Hepatocyte (in vitro differentiated cells): ENCODE data around the gene AK5. TPM values are rescaled to one million over a fixed set of nuclear protein-coding genes. Genes with fewer than 3 reads are reported as not detected.

Experiments used
- DNase-seq: peaks from one replicate; pipeline ENCODE4 v3.0.0-alpha.2; 2016; ENCODE audit warnings: low spot score
- H2AFZ ChIP-seq: fragments of 200-600 bp; sonication (generic); 2 replicates; pipeline ENCODE4 v1.6.0; 2016; ENCODE audit warnings: antibody characterized with exemption, mild to moderate bottlenecking
- H3K27ac ChIP-seq: fragments of 200-600 bp; sonication (generic); 2 replicates; pipeline ENCODE4 v1.5.1; 2016; ENCODE audit warnings: mild to moderate bottlenecking
- H3K27me3 ChIP-seq: fragments of 200-600 bp; sonication (generic); 2 replicates; pipeline ENCODE4 v1.6.1; 2016
- H3K36me3 ChIP-seq: fragments of 200-600 bp; sonication (generic); replicated peaks from 2 replicates; pipeline ENCODE4 v1.5.1; 2016; ENCODE audit warnings: low read depth; ENCODE audit not compliant: insufficient read depth
- H3K4me1 ChIP-seq: fragments of 200-600 bp; sonication (generic); 2 replicates; pipeline ENCODE4 v1.5.1; 2016; ENCODE audit warnings: mild to moderate bottlenecking, moderate library complexity; ENCODE audit not compliant: insufficient read depth
- H3K4me2 ChIP-seq: fragments of 200-600 bp; sonication (generic); 2 replicates; pipeline ENCODE4 v1.6.0; 2016
- H3K4me3 ChIP-seq: fragments of 200-600 bp; sonication (generic); 2 replicates; pipeline ENCODE4 v1.5.1; 2016; ENCODE audit warnings: mild to moderate bottlenecking
- H3K79me2 ChIP-seq: fragments of 200-600 bp; sonication (generic); 2 replicates; pipeline ENCODE4 v1.6.0; 2017; ENCODE audit warnings: mild to moderate bottlenecking
- H3K9me2 ChIP-seq: fragments of 200-600 bp; sonication (generic); replicated peaks from 2 replicates; pipeline ENCODE4 v1.6.0; 2017; ENCODE audit warnings: mild to moderate bottlenecking; ENCODE audit not compliant: insufficient read depth
- H3K9me3 ChIP-seq: fragments of 200-600 bp; sonication (generic); 2 replicates; pipeline ENCODE4 v1.5.1; 2016; ENCODE audit warnings: low read depth, mild to moderate bottlenecking
- H4K20me1 ChIP-seq: fragments of 200-600 bp; sonication (generic); 2 replicates; pipeline ENCODE4 v1.6.0; 2016; ENCODE audit warnings: mild to moderate bottlenecking; ENCODE audit not compliant: insufficient read depth, poor library complexity, severe bottlenecking
- EZH2 ChIP-seq: fragments of 200-600 bp; sonication (generic); IDR thresholded peaks from 2 replicates; pipeline ENCODE4 v1.6.1; 2016; ENCODE audit warnings: antibody characterized with exemption, mild to moderate bottlenecking, borderline replicate concordance
- EZH2phosphoT487 ChIP-seq: fragments of 200-600 bp; sonication (generic); IDR thresholded peaks from one replicate; pipeline ENCODE4 v1.6.1; 2018; ENCODE audit warnings: antibody characterized with exemption, mild to moderate bottlenecking, low read depth, moderate library complexity; ENCODE audit not compliant: unreplicated experiment, severe bottlenecking
- WGBS: methylation state at CpG from one replicate; pipeline ENCODE4 v1.1.6; 2016; ENCODE audit warnings: low lambda C conversion rate; ENCODE audit errors: missing lambda C conversion rate; 5-methylcytosine and 5-hydroxymethylcytosine counted together
- polyA plus RNA-seq: library from polyadenylated mRNA; unstranded; fragments of >200 nt; fragmentation: Nextera tagmentation; extraction: Ambion mirVana; gene quantifications from 2 replicates; pipeline ENCODE4 v1.2.1, GENCODE V29; 2016
- total RNA-seq: library from RNA; depleted of rRNA; stranded (reverse); fragments of >200 nt; gene quantifications from 2 replicates; pipeline ENCODE4 v1.2.3, GENCODE V29; 2014
- TF ChIP-seq, protein P1 (sequence below): fragments of 200-600 bp; sonication (generic); IDR thresholded peaks from 2 replicates; pipeline ENCODE4 v1.5.1; 2016; ENCODE audit warnings: antibody characterized with exemption, mild to moderate bottlenecking; ENCODE audit not compliant: poor library complexity

AK5 gene
- total and polyA plus RNA-seq, 2 experiments from 2014 or later: 0.05 TPM; not detected in 1

DNA sequence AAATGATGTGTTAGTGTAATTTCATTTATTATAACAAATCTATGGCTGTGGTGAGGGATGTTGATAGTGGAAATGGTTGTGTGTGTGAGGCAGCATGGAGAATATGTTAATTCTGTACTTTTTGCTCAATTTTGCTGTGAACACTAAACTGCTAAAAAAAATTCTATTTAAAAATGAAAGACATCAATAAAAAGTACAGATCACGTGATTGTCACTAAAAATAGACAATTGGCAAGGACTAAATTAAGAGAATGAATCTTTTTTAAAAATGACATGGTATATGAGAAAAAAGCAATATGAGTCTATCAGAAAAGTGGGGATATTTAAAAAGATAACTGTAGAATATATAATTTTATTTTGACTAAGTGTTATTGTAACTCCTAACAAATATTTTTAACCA lies 46.9 kb upstream of the AK5 start:
- H3K27me3 ChIP-seq: no peaks in the 10 kb centered on the region
- H3K9me2 ChIP-seq: no peaks in the 10 kb centered on the region
- TF ChIP-seq, protein P1, sequence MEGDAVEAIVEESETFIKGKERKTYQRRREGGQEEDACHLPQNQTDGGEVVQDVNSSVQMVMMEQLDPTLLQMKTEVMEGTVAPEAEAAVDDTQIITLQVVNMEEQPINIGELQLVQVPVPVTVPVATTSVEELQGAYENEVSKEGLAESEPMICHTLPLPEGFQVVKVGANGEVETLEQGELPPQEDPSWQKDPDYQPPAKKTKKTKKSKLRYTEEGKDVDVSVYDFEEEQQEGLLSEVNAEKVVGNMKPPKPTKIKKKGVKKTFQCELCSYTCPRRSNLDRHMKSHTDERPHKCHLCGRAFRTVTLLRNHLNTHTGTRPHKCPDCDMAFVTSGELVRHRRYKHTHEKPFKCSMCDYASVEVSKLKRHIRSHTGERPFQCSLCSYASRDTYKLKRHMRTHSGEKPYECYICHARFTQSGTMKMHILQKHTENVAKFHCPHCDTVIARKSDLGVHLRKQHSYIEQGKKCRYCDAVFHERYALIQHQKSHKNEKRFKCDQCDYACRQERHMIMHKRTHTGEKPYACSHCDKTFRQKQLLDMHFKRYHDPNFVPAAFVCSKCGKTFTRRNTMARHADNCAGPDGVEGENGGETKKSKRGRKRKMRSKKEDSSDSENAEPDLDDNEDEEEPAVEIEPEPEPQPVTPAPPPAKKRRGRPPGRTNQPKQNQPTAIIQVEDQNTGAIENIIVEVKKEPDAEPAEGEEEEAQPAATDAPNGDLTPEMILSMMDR: no peak
- TF ChIP-seq EZH2 (no peak), EZH2phosphoT487 (no peak)
- no peaks in the 10 kb centered on the region for H4K20me1 ChIP-seq
- peaks cover 4% of the 10 kb centered on the region for H3K9me3 ChIP-seq
- 74% methylated on average over 1 of the region's 1 CpG for whole genome bisulfite sequencing
- H3K27ac ChIP-seq: no peak overlapping the region
- no peak overlapping the region for H3K4me2 ChIP-seq
- H3K4me1 ChIP-seq: no peaks in the 10 kb centered on the region
- no peaks in the 10 kb centered on the region for H3K79me2 ChIP-seq
- H3K4me3 ChIP-seq: no peak overlapping the region
- no peaks in the 10 kb centered on the region for H3K36me3 ChIP-seq
- no peak for DNase-seq
- no peak overlapping the region for H2AFZ ChIP-seq

DNA sequence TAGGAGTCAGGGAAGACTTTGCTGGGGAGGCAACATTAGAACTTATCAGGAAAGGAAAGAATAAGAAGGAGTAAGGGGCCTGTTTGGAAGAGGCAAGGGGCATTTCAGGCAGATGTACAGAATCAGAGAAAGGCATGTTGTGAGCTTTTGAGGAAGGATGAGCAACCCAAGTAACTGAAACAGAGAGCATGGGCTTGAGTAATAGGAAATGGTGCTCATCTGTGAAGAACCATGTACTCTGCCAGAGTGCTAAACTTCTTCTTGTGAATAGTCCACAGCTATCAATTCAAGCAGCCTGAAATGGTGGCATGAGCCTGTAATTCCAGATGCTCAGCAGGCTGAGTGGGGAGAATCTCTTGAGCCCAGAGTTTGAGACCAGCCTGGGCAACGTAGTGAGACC lies 43.4 kb upstream of the AK5 start:
- H3K4me2 ChIP-seq: no peak overlapping the region
- no peak for DNase-seq
- 95% methylated on average over 1 of the region's 1 CpG for WGBS
- H3K36me3 ChIP-seq: no peaks in the 10 kb centered on the region
- no peak for TF ChIP-seq EZH2
- TF ChIP-seq, protein P1: no peak
- no peak for TF ChIP-seq EZH2phosphoT487
- no peaks in the 10 kb centered on the region for H3K9me3 ChIP-seq
- H3K4me3 ChIP-seq: no peak overlapping the region
- no peaks in the 10 kb centered on the region for H3K4me1 ChIP-seq
- H3K9me2 ChIP-seq: no peaks in the 10 kb centered on the region
- no peaks in the 10 kb centered on the region for H3K79me2 ChIP-seq
- H3K27ac ChIP-seq: no peak overlapping the region
- H2AFZ ChIP-seq: no peak overlapping the region
- H4K20me1 ChIP-seq: no peaks in the 10 kb centered on the region
- H3K27me3 ChIP-seq: no peaks in the 10 kb centered on the region

DNA sequence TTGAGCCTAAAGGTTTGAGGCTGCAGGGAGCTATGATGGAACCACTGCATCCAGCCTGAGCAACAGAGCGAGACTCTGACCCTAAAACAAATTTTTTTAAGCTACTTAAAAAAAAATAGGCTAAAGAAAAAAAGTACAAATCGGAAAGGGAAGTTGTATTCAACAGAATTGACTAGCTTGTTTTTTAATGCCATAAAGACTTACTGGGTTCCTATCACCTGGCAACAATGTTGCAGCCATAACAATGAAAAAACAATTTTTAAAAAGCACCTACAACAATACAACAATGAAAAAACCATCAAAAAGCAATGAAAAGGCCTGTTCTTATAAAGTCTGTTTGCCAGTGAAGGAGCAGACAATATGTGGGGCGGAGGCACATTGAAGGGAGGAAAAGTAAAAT lies 42.5 kb upstream of the AK5 start:
- H3K4me2 ChIP-seq: no peak overlapping the region
- 84% methylated on average over 3 of the region's 3 CpGs for WGBS
- no peak for DNase-seq

More for the DNA sequence above, 42.5 kb upstream of the AK5 start:
- no peaks in the 10 kb centered on the region for H3K27me3 ChIP-seq
- H3K27ac ChIP-seq: no peak overlapping the region
- no peaks in the 10 kb centered on the region for H3K36me3 ChIP-seq
- no peaks in the 10 kb centered on the region for H3K79me2 ChIP-seq
- TF ChIP-seq, protein P1: no peak
- TF ChIP-seq EZH2 (no peak), EZH2phosphoT487 (no peak)
- H4K20me1 ChIP-seq: no peaks in the 10 kb centered on the region
- no peaks in the 10 kb centered on the region for H3K9me3 ChIP-seq
- no peak overlapping the region for H3K4me3 ChIP-seq
- H3K9me2 ChIP-seq: no peaks in the 10 kb centered on the region
- H2AFZ ChIP-seq: no peak overlapping the region
- no peaks in the 10 kb centered on the region for H3K4me1 ChIP-seq
